ENCODE results near the gene LGI1. TPM values are rescaled to one million over a fixed set of nuclear protein-coding genes. Genes with fewer than 3 reads are reported as not detected.

LGI1 gene
- polyA plus RNA-seq, 1 donor from 2014 or later = 2.1 TPM

DNA sequence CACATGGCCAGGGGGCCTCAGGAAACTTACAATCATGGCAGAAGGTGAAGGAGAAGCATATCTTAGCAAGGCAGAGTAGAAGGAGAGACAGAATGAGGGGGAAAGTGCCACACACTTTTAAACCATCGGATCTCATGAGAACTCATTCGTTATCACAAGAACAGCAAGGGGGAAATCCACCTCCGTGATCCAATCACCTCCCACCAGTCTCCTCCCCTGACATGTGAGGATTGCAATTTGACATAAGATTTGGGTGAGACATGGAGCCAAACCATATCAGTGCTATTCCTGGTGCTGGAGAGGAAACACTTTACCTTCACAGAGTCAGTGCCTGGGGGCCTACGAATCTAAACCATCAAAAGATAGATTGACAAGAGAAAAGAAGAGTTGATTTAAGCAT is 61.8 kb downstream of the LGI1 start:
- Histone ChIP-seq H3K79me2 (replicated peaks; ENCODE audit: insufficient read depth, low read length) (no peaks in the 10 kb centered on the region), H4K20me1 (ENCODE audit: insufficient read depth) (no peaks in the 10 kb centered on the region), H3K36me3 (ENCODE audit: insufficient read depth, low read length) (no peaks in the 10 kb centered on the region), H3K27me3 (ENCODE audit: insufficient read depth, low read depth, low read length) (no peaks in the 10 kb centered on the region), H3K9me2 (ENCODE audit: insufficient read depth, low read length) (no peaks in the 10 kb centered on the region), H3K9ac (ENCODE audit: low read length) (no peak overlapping the region), H3K9me3 (ENCODE audit: low read length) (no peaks in the 10 kb centered on the region), H3F3A (ENCODE audit: insufficient read depth, low read length, poor library complexity, severe bottlenecking) (no peaks in the 10 kb centered on the region), H2AFZ (ENCODE audit: low read depth, low read length) (no peak overlapping the region), H3K4me3 (ENCODE audit: low read length) (no peak overlapping the region), H3K4me2 (ENCODE audit: low read length) (no peak overlapping the region), H3K27ac (ENCODE audit: low read length) (no peak overlapping the region)
- TF ChIP-seq POLR2AphosphoS5 (IDR thresholded peaks at IDR 0.05) (no peak), MXI1 (conservative IDR thresholded peaks at IDR 0.05; ENCODE audit: poor library complexity, severe bottlenecking) (no peak), EZH2 (IDR thresholded peaks at IDR 0.05; ENCODE audit: borderline replicate concordance, insufficient read depth, low read length, poor library complexity, severe bottlenecking) (no peak), TAF1 (IDR thresholded peaks at IDR 0.05; ENCODE audit: low read depth) (no peak), EP300 (conservative IDR thresholded peaks at IDR 0.05; ENCODE audit: poor library complexity, severe bottlenecking) (no peak), SMC3 (conservative IDR thresholded peaks at IDR 0.05; ENCODE audit: poor library complexity) (no peak), RAD21 (conservative IDR thresholded peaks at IDR 0.05) (no peak)
- TF ChIP-seq, protein P1, sequence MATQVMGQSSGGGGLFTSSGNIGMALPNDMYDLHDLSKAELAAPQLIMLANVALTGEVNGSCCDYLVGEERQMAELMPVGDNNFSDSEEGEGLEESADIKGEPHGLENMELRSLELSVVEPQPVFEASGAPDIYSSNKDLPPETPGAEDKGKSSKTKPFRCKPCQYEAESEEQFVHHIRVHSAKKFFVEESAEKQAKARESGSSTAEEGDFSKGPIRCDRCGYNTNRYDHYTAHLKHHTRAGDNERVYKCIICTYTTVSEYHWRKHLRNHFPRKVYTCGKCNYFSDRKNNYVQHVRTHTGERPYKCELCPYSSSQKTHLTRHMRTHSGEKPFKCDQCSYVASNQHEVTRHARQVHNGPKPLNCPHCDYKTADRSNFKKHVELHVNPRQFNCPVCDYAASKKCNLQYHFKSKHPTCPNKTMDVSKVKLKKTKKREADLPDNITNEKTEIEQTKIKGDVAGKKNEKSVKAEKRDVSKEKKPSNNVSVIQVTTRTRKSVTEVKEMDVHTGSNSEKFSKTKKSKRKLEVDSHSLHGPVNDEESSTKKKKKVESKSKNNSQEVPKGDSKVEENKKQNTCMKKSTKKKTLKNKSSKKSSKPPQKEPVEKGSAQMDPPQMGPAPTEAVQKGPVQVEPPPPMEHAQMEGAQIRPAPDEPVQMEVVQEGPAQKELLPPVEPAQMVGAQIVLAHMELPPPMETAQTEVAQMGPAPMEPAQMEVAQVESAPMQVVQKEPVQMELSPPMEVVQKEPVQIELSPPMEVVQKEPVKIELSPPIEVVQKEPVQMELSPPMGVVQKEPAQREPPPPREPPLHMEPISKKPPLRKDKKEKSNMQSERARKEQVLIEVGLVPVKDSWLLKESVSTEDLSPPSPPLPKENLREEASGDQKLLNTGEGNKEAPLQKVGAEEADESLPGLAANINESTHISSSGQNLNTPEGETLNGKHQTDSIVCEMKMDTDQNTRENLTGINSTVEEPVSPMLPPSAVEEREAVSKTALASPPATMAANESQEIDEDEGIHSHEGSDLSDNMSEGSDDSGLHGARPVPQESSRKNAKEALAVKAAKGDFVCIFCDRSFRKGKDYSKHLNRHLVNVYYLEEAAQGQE (IDR thresholded peaks at IDR 0.05; ENCODE audit: borderline replicate concordance) = no peak
- TF ChIP-seq, protein P2, sequence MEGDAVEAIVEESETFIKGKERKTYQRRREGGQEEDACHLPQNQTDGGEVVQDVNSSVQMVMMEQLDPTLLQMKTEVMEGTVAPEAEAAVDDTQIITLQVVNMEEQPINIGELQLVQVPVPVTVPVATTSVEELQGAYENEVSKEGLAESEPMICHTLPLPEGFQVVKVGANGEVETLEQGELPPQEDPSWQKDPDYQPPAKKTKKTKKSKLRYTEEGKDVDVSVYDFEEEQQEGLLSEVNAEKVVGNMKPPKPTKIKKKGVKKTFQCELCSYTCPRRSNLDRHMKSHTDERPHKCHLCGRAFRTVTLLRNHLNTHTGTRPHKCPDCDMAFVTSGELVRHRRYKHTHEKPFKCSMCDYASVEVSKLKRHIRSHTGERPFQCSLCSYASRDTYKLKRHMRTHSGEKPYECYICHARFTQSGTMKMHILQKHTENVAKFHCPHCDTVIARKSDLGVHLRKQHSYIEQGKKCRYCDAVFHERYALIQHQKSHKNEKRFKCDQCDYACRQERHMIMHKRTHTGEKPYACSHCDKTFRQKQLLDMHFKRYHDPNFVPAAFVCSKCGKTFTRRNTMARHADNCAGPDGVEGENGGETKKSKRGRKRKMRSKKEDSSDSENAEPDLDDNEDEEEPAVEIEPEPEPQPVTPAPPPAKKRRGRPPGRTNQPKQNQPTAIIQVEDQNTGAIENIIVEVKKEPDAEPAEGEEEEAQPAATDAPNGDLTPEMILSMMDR (IDR thresholded peaks at IDR 0.05; ENCODE audit: poor library complexity, severe bottlenecking) = no peak

DNA sequence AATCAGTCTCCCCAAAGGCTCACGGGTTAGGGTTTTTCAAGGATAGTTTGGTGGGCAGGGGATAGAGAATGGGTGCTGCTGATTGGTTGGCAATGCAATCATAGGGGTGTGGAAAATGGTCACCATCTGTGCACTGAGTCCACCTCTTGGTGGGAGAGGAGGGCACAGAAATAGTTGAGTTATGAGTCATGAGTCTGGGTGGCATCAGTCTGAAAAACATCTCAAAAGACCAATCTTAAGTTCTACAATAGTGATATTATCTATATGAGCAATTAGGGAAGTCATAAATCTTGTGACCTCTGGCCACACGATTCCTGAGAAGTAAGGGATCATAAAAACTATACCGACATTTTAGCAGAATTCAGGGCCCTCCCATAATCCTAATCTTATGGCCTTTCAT is 62.7 kb downstream of the LGI1 start:
- Histone ChIP-seq H3K4me2 (ENCODE audit: low read length) (no peak overlapping the region), H2AFZ (ENCODE audit: low read depth, low read length) (no peak overlapping the region)

More for the DNA sequence above, 62.7 kb downstream of the LGI1 start:
- H4K20me1 ChIP-seq (ENCODE audit: insufficient read depth) = no peaks in the 10 kb centered on the region
- H3K4me3 ChIP-seq (ENCODE audit: low read length) = no peak overlapping the region
- no peaks in the 10 kb centered on the region for H3K79me2 ChIP-seq (replicated peaks; ENCODE audit: insufficient read depth, low read length)
- H3K36me3 ChIP-seq (ENCODE audit: insufficient read depth, low read length) = no peaks in the 10 kb centered on the region
- no peaks in the 10 kb centered on the region for H3K9me2 ChIP-seq (ENCODE audit: insufficient read depth, low read length)
- H3K9me3 ChIP-seq (ENCODE audit: low read length) = no peaks in the 10 kb centered on the region
- no peak overlapping the region for H3K9ac ChIP-seq (ENCODE audit: low read length)
- no peaks in the 10 kb centered on the region for H3F3A ChIP-seq (ENCODE audit: insufficient read depth, low read length, poor library complexity, severe bottlenecking)
- no peak overlapping the region for H3K27ac ChIP-seq (ENCODE audit: low read length)
- no peaks in the 10 kb centered on the region for H3K27me3 ChIP-seq (ENCODE audit: insufficient read depth, low read depth, low read length)
- TF ChIP-seq, protein P1 (IDR thresholded peaks at IDR 0.05; ENCODE audit: borderline replicate concordance) = no peak
- TF ChIP-seq, protein P2 (IDR thresholded peaks at IDR 0.05; ENCODE audit: poor library complexity, severe bottlenecking) = no peak
- no peak for TF ChIP-seq MXI1 (conservative IDR thresholded peaks at IDR 0.05; ENCODE audit: poor library complexity, severe bottlenecking)
